Esophagus squamous epithelium (tissue), 4 donors: ENCODE results near the gene CD47.

Experiments
- POLR2A ChIP-seq, 4 donors: fragments of 450-650 bp; IDR thresholded peaks; one replicate each; pipeline ENCODE4 v1.6.1; 2017; ENCODE audit warnings: antibody characterized with exemption in 4 of 4, mild to moderate bottlenecking in 4 of 4, moderate library complexity in 3 of 4
- TF ChIP-seq, protein P1 (sequence below), 6 experiments: fragments of 450-650 bp in 4 of 6; fragments of 200-600 bp in 2 of 6; sonication (generic) in 2 of 6; IDR thresholded peaks; one replicate each; pipeline ENCODE4 v1.5.1; 2016 to 2019; ENCODE audit warnings: antibody characterized with exemption in 6 of 6, mild to moderate bottlenecking in 4 of 6, moderate library complexity in 4 of 6

DNA sequence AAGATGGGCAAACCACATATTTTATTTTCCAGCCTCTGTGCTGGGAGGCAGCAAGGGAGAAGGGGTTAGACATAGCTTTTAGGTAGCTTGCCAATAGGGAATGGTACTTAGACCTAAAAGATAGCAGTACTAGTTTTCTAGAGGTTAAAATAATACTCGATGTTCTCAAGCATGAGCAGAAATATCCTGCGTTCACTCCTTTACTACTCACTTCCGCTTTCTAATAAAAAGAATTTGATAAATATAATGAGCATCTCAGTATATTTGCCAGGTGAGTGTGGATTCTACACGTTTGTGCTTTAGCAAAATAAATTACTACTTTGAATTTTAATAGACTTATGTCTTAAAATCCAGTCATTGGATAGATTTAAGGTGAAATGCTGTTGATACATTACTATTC, 39.4 kb upstream of the CD47 start:
- TF ChIP-seq, protein P1, sequence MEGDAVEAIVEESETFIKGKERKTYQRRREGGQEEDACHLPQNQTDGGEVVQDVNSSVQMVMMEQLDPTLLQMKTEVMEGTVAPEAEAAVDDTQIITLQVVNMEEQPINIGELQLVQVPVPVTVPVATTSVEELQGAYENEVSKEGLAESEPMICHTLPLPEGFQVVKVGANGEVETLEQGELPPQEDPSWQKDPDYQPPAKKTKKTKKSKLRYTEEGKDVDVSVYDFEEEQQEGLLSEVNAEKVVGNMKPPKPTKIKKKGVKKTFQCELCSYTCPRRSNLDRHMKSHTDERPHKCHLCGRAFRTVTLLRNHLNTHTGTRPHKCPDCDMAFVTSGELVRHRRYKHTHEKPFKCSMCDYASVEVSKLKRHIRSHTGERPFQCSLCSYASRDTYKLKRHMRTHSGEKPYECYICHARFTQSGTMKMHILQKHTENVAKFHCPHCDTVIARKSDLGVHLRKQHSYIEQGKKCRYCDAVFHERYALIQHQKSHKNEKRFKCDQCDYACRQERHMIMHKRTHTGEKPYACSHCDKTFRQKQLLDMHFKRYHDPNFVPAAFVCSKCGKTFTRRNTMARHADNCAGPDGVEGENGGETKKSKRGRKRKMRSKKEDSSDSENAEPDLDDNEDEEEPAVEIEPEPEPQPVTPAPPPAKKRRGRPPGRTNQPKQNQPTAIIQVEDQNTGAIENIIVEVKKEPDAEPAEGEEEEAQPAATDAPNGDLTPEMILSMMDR (IDR thresholded peaks at IDR 0.05) = no peak
- TF ChIP-seq POLR2A (IDR thresholded peaks at IDR 0.05) = no peak
